A172 (cell line): ENCODE measurements around the gene MYF5. TPM values are rescaled to one million over a fixed set of nuclear protein-coding genes. Genes with fewer than 3 reads are reported as not detected.

Experiments used
- DNase-seq: peaks from one replicate; pipeline ENCODE4 v3.0.0-alpha.2; 2015; ENCODE audit warnings: low spot score
- total RNA-seq: library from RNA; depleted of rRNA; stranded (reverse); fragments of >200 nt; shearing (Covaris generic); gene quantifications from 2 replicates; pipeline ENCODE4 v1.2.3, GENCODE V29; 2014; rRNA removed

The MYF5 gene
- total RNA-seq, 1 experiment from 2014 or later: not detected

DNA sequence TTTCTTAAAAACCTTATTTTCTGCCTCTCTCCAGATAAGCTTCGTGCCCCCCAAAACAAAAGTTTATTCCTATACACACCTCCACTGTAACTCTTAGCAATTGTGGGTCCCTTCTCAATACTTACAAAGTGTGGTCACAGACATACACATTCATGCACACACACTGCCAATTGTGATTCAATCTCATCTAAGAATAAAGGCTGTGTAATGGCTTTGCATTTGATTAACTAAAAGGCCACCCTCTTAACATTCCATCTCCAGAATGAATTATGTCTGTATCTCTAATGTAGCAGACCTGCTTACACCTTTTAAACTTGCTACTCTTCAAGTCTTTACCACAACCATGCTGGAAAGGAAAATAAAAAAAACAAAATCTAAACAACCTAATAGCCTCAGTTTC, 49.5 kb downstream of the MYF5 start:
- DNase-seq: no peak

DNA sequence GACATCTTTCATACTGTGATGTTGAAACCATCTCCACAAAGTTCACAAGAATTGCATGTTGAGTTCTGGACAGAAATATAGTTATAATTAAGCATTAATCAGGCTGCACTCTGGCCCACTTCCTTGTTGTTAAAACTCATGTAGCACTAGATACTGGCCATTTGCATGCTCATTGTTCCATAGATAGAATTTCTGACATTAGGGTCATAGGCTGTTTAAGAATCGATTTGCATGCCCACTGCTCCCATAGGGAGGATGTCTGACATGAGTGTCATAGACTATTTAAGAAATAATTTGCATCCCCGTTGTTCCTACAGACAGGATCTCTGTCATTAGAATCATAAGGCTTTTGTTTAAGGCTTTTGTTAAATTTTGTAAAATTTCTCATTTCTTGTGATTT, 50.2 kb downstream of the MYF5 start:
- DNase-seq: no peak

Other genes with a start within 250 kb of the MYF5 start
- not detected in 2 replicates for gene MYF6, start 9.3 kb upstream of the MYF5 start, total RNA-seq
- 0.21 and 1.2 TPM in 2 replicates for gene LIN7A, start 221.0 kb downstream of the MYF5 start, total RNA-seq